A549 (cell line): Measurements from ENCODE around the gene ERCC5. TPM values are rescaled to one million over a fixed set of nuclear protein-coding genes. Genes with fewer than 3 reads are reported as not detected.

Source experiments
- ATAC-seq, 2 experiments: fragments of 200-7000 bp in 1 of 2; fragments of >200 bp in 1 of 2; cut with Nextera tagmentation in 1 of 2; cut with Tn5 transposase in 1 of 2; 3 replicates each; pipeline versions ENCODE4 v1.8.0 to v1.9.1; 2018 to 2020; ENCODE audit warnings: mild to moderate bottlenecking in 1 of 2, moderate library complexity in 1 of 2
- CTCF ChIA-PET: fragments of 300-600 bp; sonication (Branson Sonifier 250); formaldehyde crosslinking; extraction: SDS; loops from one replicate; lab custom pipeline; 2021; ENCODE audit warnings: antibody characterized with exemption, inconsistent platforms; lab: Yijun Ruan, JAX
- POLR2A ChIA-PET: fragments of 350-600 bp; formaldehyde crosslinking; extraction: SDS; loops from one replicate; lab custom pipeline; 2021; ENCODE audit warnings: antibody characterized with exemption, inconsistent platforms; lab: Yijun Ruan, JAX
- DNase-seq, 2 experiments: peaks; one replicate each; pipeline versions ENCODE4 v3.0.0 to v3.0.0-alpha.2; 2011 to 2016; ENCODE audit warnings: low read depth in 1 of 2, low spot score in 1 of 2
- FAIRE-seq: peaks from 2 replicates; lab custom pipeline; 2011; peaks lifted over from hg19 to GRCh38; lab: Jason Lieb, UNC
- H3K27ac ChIP-seq, 2 experiments: fragments of >200 bp; sonication (Bioruptor Twin); formaldehyde crosslinking; 3 replicates each; pipeline ENCODE4 v1.5.1; 2016 to 2017
- H3K4me1 ChIP-seq: fragments of >200 bp; sonication (Bioruptor Twin); formaldehyde crosslinking; 3 replicates; pipeline ENCODE4 v1.6.1; 2016
- H3K4me2 ChIP-seq: fragments of >200 bp; sonication (Bioruptor Twin); formaldehyde crosslinking; 3 replicates; pipeline ENCODE4 v1.6.1; 2016
- H3K4me3 ChIP-seq: fragments of >200 bp; sonication (Bioruptor Twin); formaldehyde crosslinking; 3 replicates; pipeline ENCODE4 v1.5.1; 2016
- H3K9me3 ChIP-seq: fragments of >200 bp; sonication (Bioruptor Twin); formaldehyde crosslinking; 3 replicates; pipeline ENCODE4 v1.6.1; 2016
- BHLHE40 ChIP-seq: IDR thresholded peaks from 2 replicates; pipeline ENCODE4 v1.6.1; 2012; ENCODE audit warnings: low read depth, low read length, inconsistent platforms
- CHD4 ChIP-seq: fragments of 200-600 bp; sonication (generic); IDR thresholded peaks from 2 replicates; pipeline ENCODE4 v1.6.1; 2016; ENCODE audit warnings: antibody characterized with exemption, mild to moderate bottlenecking, borderline replicate concordance
- ELK1 ChIP-seq: fragments of 150-350 bp; IDR thresholded peaks from 2 replicates; pipeline ENCODE4 v1.6.1; 2014; ENCODE audit warnings: low read depth, mild to moderate bottlenecking, low read length
- EP300 ChIP-seq, 2 experiments: fragments of >200 bp; sonication (Bioruptor Twin); formaldehyde crosslinking; IDR thresholded peaks; 2 replicates in 1 of 2; 3 replicates in 1 of 2; pipeline ENCODE4 v1.6.1; 2016 to 2017
- FOSB ChIP-seq: fragments of 250-450 bp; sonication (Bioruptor Pico); IDR thresholded peaks from 2 replicates; pipeline ENCODE4 v1.5.0; 2020; ENCODE audit warnings: mild to moderate bottlenecking, moderate library complexity
- FOSL2 ChIP-seq, 2 experiments: fragments of 450-650 bp in 1 of 2; fragments of >200 bp in 1 of 2; sonication (Bioruptor Twin) in 1 of 2; formaldehyde crosslinking; IDR thresholded peaks; 2 replicates each; pipeline versions ENCODE4 v1.5.0 to v1.6.1; 2016 to 2020; ENCODE audit warnings: mild to moderate bottlenecking in 1 of 2, moderate library complexity in 1 of 2
- FOXS1 ChIP-seq: fragments of 250-450 bp; sonication (Bioruptor Pico); IDR thresholded peaks from 2 replicates; pipeline ENCODE4 v1.5.0; 2020; ENCODE audit warnings: mild to moderate bottlenecking, moderate library complexity
- HDAC2 ChIP-seq: fragments of 200-600 bp; sonication (generic); IDR thresholded peaks from 2 replicates; pipeline ENCODE4 v1.6.1; 2016
- HES2 ChIP-seq: fragments of >200 bp; sonication (Bioruptor Twin); formaldehyde crosslinking; IDR thresholded peaks from 2 replicates; pipeline ENCODE4 v1.6.1; 2016
- HMGXB4 ChIP-seq: fragments of 250-450 bp; sonication (Bioruptor Pico); IDR thresholded peaks from 2 replicates; pipeline ENCODE4 v1.5.0; 2021; ENCODE audit warnings: mild to moderate bottlenecking, moderate library complexity, borderline replicate concordance
- HOXA7 ChIP-seq: fragments of 250-450 bp; sonication (Bioruptor Pico); IDR thresholded peaks from 2 replicates; pipeline ENCODE4 v1.5.0; 2020; ENCODE audit warnings: mild to moderate bottlenecking, moderate library complexity
- HOXB13 ChIP-seq: fragments of 250-450 bp; sonication (Bioruptor Pico); IDR thresholded peaks from 2 replicates; pipeline ENCODE4 v1.5.0; 2020; ENCODE audit warnings: low read depth, mild to moderate bottlenecking, moderate library complexity
- HOXB5 ChIP-seq: fragments of 250-450 bp; sonication (Bioruptor Pico); IDR thresholded peaks from 2 replicates; pipeline ENCODE4 v1.5.0; 2020; ENCODE audit warnings: mild to moderate bottlenecking, moderate library complexity
- JUN ChIP-seq, 2 experiments: fragments of >200 bp; sonication (Bioruptor Twin); formaldehyde crosslinking; IDR thresholded peaks; 2 replicates in 1 of 2; 3 replicates in 1 of 2; pipeline ENCODE4 v1.6.1; 2016 to 2017
- JUNB ChIP-seq: fragments of >200 bp; sonication (Bioruptor Twin); formaldehyde crosslinking; IDR thresholded peaks from 2 replicates; pipeline ENCODE4 v1.6.1; 2016
- MAFK ChIP-seq: fragments of 450-650 bp; IDR thresholded peaks from 2 replicates; pipeline ENCODE4 v1.6.1; 2014; ENCODE audit not compliant: partially characterized antibody
- MAX ChIP-seq: IDR thresholded peaks from 2 replicates; pipeline ENCODE4 v1.6.1; 2012
- PHF8 ChIP-seq: fragments of 200-600 bp; sonication (generic); IDR thresholded peaks from 2 replicates; pipeline ENCODE4 v1.6.1; 2016; ENCODE audit warnings: low read depth, mild to moderate bottlenecking, antibody characterized with exemption, moderate library complexity, borderline replicate concordance
- RCOR1 ChIP-seq: fragments of 150-350 bp; IDR thresholded peaks from 2 replicates; pipeline ENCODE4 v1.6.1; 2014; ENCODE audit warnings: antibody characterized with exemption, low read length, low read depth
- TP53 ChIP-seq: fragments of 250-450 bp; sonication (Bioruptor Pico); IDR thresholded peaks from 2 replicates; pipeline ENCODE4 v1.5.0; 2021; ENCODE audit warnings: mild to moderate bottlenecking, moderate library complexity
- ZFP36 ChIP-seq: fragments of 450-650 bp; IDR thresholded peaks from 2 replicates; pipeline ENCODE4 v1.6.1; 2014; ENCODE audit warnings: borderline replicate concordance; ENCODE audit not compliant: partially characterized antibody
- WGBS: methylation state at CpG from one replicate; pipeline ENCODE4 v1.1.6; 2017; ENCODE audit errors: missing lambda C conversion rate; 5-methylcytosine and 5-hydroxymethylcytosine counted together
- polyA plus RNA-seq, 4 experiments: library from polyadenylated mRNA; depleted of rRNA in 3 of 4; stranded (reverse); fragments of >200 nt; fragmentation: RNase III in 1 of 4; extraction: RNeasy Plus Mini Kit Qiagen cat#74134 plus additional on column Dnase treatment in 1 of 4; gene quantifications; 2 replicates in 3 of 4; 3 replicates in 1 of 4; pipeline ENCODE4 v1.2.3, GENCODE V29; 2011 to 2017

Gene ERCC5
- polyA plus RNA-seq, 2 of the 4 experiments (the other 2 are of a cell fraction), result 19.3 to 24.4 TPM

- ChIA-PET POLR2A (no interaction called here), CTCF (no interaction called here)
- DNase-seq, result no peak
- 86% methylated on average over 1 of the region's 1 CpG for WGBS
- no peaks in the 10 kb centered on the region for H3K4me1 ChIP-seq
- ATAC-seq, result no peak
- H3K4me3 ChIP-seq, result no peak overlapping the region
- TF ChIP-seq EP300 (IDR thresholded peaks at IDR 0.05) (no peak), PHF8 (no peak), HES2 (no peak), MAX (no peak), JUN (IDR thresholded peaks at IDR 0.05) (no peak), CHD4 (no peak), MAFK (no peak), FOSB (no peak), TP53 (CRISPR knock-in tag) (no peak), FOSL2 (IDR thresholded peaks at IDR 0.05) (no peak), FOSL2 (CRISPR knock-in tag; IDR thresholded peaks at IDR 0.05) (no peak), HOXA7 (CRISPR knock-in tag) (no peak), HMGXB4 (no peak), ELK1 (no peak)
- FAIRE-seq, result no peak
- H3K27ac ChIP-seq, result no peak overlapping the region
- no peaks in the 10 kb centered on the region for H3K9me3 ChIP-seq
- no peak overlapping the region for H3K4me2 ChIP-seq
Measured at GRCh38 chr13:102838273-102838672, 7.6 kb upstream of the ERCC5 start.

- TF ChIP-seq BHLHE40, result no peak
- TF ChIP-seq HDAC2, result no peak
- TF ChIP-seq JUN (IDR thresholded peaks at IDR 0.05), result no peak
- no peak for TF ChIP-seq HOXB5 (CRISPR knock-in tag)
- no peak for TF ChIP-seq FOXS1
- TF ChIP-seq JUNB, result no peak
- no peak for TF ChIP-seq ZFP36
- Histone ChIP-seq H3K9me3 (no peaks in the 10 kb centered on the region), H3K4me1 (no peaks in the 10 kb centered on the region), H3K4me2 (no peak overlapping the region), H3K27ac (no peak overlapping the region), H3K4me3 (no peak overlapping the region)
- ATAC-seq (no peak), FAIRE-seq (no peak), DNase-seq (no peak)
- ChIA-PET POLR2A (no interaction called here), CTCF (no interaction called here)
- WGBS, result 30% methylated on average over 4 of the region's 4 CpGs
Measured at GRCh38 chr13:102838982-102839381, 6.8 kb upstream of the ERCC5 start.

- ATAC-seq (no peak), DNase-seq (no peak), FAIRE-seq (no peak)
- H3K27ac ChIP-seq, result no peak overlapping the region
- WGBS, result 83% methylated on average over 5 of the region's 5 CpGs
- H3K9me3 ChIP-seq, result no peaks in the 10 kb centered on the region
- no peak for TF ChIP-seq JUNB
- TF ChIP-seq HOXB13 (CRISPR knock-in tag), result no peak
- TF ChIP-seq RCOR1, result no peak
- H3K4me2 ChIP-seq, result no peak overlapping the region
- POLR2A ChIA-PET, result no interaction called here
- H3K4me1 ChIP-seq, result no peaks in the 10 kb centered on the region
- H3K4me3 ChIP-seq, result no peak overlapping the region
- CTCF ChIA-PET, result no interaction called here
Measured at GRCh38 chr13:102839462-102839861, 6.4 kb upstream of the ERCC5 start.
